ENCODE measurements around the gene MXI1.
"Not testable (repeated sequence)": the region's sequence is repeated elsewhere in the genome, so short reads cannot be mapped to it uniquely, and the experiment has no call there.

Gene MXI1

GRCh38 chr10:110272995-110273394 is 65.6 kb downstream of the MXI1 start:
- not testable (repeated sequence) for H3K27me3 Mint-ChIP-seq, H3K4me3 Mint-ChIP-seq, H3K9me3 Mint-ChIP-seq, DNase-seq, H3K36me3 Mint-ChIP-seq, H3K27ac Mint-ChIP-seq
- peaks cover 30% of the 10 kb centered on the region for H3K4me1 Mint-ChIP-seq
- CTCF ChIA-PET, result interaction anchor here (0.6 to 1.6 kb wide), 4 partner anchors 135 to 389 kb away, joined by 3 to 5 read pairs (median 3); no protein-coding TSS in a partner anchor

GRCh38 chr10:110273474-110273873 is 66.1 kb downstream of the MXI1 start:
- peaks cover 28% of the 10 kb centered on the region for H3K4me1 Mint-ChIP-seq
- no peak overlapping the region for H3K4me3 Mint-ChIP-seq
- no peaks in the 10 kb centered on the region for H3K9me3 Mint-ChIP-seq
- peaks cover 4% of the 10 kb centered on the region for H3K36me3 Mint-ChIP-seq
- DNase-seq, result peak; percentile 37
- no peaks in the 10 kb centered on the region for H3K27me3 Mint-ChIP-seq
- CTCF ChIA-PET, result interaction anchor here (1.3 to 1.9 kb wide), 3 partner anchors 132 to 389 kb away, joined by 3 to 7 read pairs (median 5); no protein-coding TSS in a partner anchor
- no peak overlapping the region for H3K27ac Mint-ChIP-seq

- Mint-ChIP-seq H3K9me3 (no peaks in the 10 kb centered on the region), H3K36me3 (peaks cover 4% of the 10 kb centered on the region), H3K4me1 (peaks cover 27% of the 10 kb centered on the region), H3K4me3 (no peak overlapping the region), H3K27ac (no peak overlapping the region), H3K27me3 (no peaks in the 10 kb centered on the region)
- no peak for DNase-seq
- CTCF ChIA-PET, result interaction anchor here (1.3 to 2.2 kb wide), 3 partner anchors 67 to 390 kb away, joined by 3 to 7 read pairs (median 6); partner anchors contain the start of gene MXI1
Measured at GRCh38 chr10:110274072-110274627, 66.7 kb downstream of the MXI1 start.

- Mint-ChIP-seq H3K4me3 (no peak overlapping the region), H3K27me3 (no peaks in the 10 kb centered on the region), H3K27ac (no peak overlapping the region), H3K9me3 (no peaks in the 10 kb centered on the region), H3K4me1 (peaks cover 25% of the 10 kb centered on the region), H3K36me3 (peaks cover 8% of the 10 kb centered on the region)
- DNase-seq, result no peak
- CTCF ChIA-PET, result interaction anchor here (1.9 to 2.2 kb wide), 2 partner anchors 68 to 133 kb away, joined by 6 to 7 read pairs; partner anchors contain the start of gene MXI1
Measured at GRCh38 chr10:110274647-110275046, 67.2 kb downstream of the MXI1 start.

- no peak for DNase-seq
- Mint-ChIP-seq H3K27ac (no peak overlapping the region), H3K36me3 (peaks cover 8% of the 10 kb centered on the region), H3K4me1 (peaks cover 24% of the 10 kb centered on the region), H3K27me3 (no peaks in the 10 kb centered on the region), H3K9me3 (no peaks in the 10 kb centered on the region), H3K4me3 (no peak overlapping the region)
- CTCF ChIA-PET, result interaction anchor here (0.9 to 2.2 kb wide), 3 partner anchors 51 to 134 kb away, joined by 3 to 7 read pairs (median 6); partner anchors contain the start of gene MXI1
Measured at GRCh38 chr10:110275128-110275729, 67.8 kb downstream of the MXI1 start.

- no peak overlapping the region for H3K27ac Mint-ChIP-seq
- peaks cover 15% of the 10 kb centered on the region for H3K36me3 Mint-ChIP-seq
- H3K27me3 Mint-ChIP-seq, result no peaks in the 10 kb centered on the region
- no peak for DNase-seq
- H3K9me3 Mint-ChIP-seq, result no peaks in the 10 kb centered on the region
- peaks cover 24% of the 10 kb centered on the region for H3K4me1 Mint-ChIP-seq
- no peak overlapping the region for H3K4me3 Mint-ChIP-seq
- CTCF ChIA-PET, result no interaction called here
Measured at GRCh38 chr10:110276603-110277002, 69.2 kb downstream of the MXI1 start.

GRCh38 chr10:110277591-110277990 is 70.2 kb downstream of the MXI1 start:
- peaks cover 16% of the 10 kb centered on the region for H3K36me3 Mint-ChIP-seq
- CTCF ChIA-PET, result interaction anchor here (2.0 to 3.6 kb wide), 2 partner anchors 138 to 141 kb away, joined by 13 to 61 read pairs; no protein-coding TSS in a partner anchor
- H3K27ac Mint-ChIP-seq, result no peak overlapping the region
- no peak overlapping the region for H3K4me3 Mint-ChIP-seq
- no peaks in the 10 kb centered on the region for H3K27me3 Mint-ChIP-seq
- H3K9me3 Mint-ChIP-seq, result no peaks in the 10 kb centered on the region
- DNase-seq, result no peak
- H3K4me1 Mint-ChIP-seq, result peaks cover 24% of the 10 kb centered on the region

- Mint-ChIP-seq H3K4me1 (peaks cover 18% of the 10 kb centered on the region), H3K27me3 (no peaks in the 10 kb centered on the region), H3K4me3 (no peak overlapping the region), H3K27ac (no peak overlapping the region), H3K9me3 (no peaks in the 10 kb centered on the region), H3K36me3 (peaks cover 16% of the 10 kb centered on the region)
- CTCF ChIA-PET, result interaction anchor here (0.6 to 3.6 kb wide), 26 partner anchors 10 to 395 kb away, joined by 3 to 61 read pairs (median 4); partner anchors contain the start of gene MXI1
- no peak for DNase-seq
Measured at GRCh38 chr10:110278562-110279406, 71.4 kb downstream of the MXI1 start.

GRCh38 chr10:110279407-110279986 is 72.1 kb downstream of the MXI1 start:
- H3K4me3 Mint-ChIP-seq, result no peak overlapping the region
- peaks cover 12% of the 10 kb centered on the region for H3K4me1 Mint-ChIP-seq
- H3K27ac Mint-ChIP-seq, result no peak overlapping the region
- no peaks in the 10 kb centered on the region for H3K27me3 Mint-ChIP-seq
- H3K9me3 Mint-ChIP-seq, result no peaks in the 10 kb centered on the region
- peaks cover 20% of the 10 kb centered on the region for H3K36me3 Mint-ChIP-seq
- DNase-seq, result peak; percentile 59
- CTCF ChIA-PET, result interaction anchor here (0.6 to 3.6 kb wide), 23 partner anchors 10 to 395 kb away, joined by 3 to 61 read pairs (median 4); partner anchors contain the start of gene MXI1

- Mint-ChIP-seq H3K27me3 (no peaks in the 10 kb centered on the region), H3K27ac (no peak overlapping the region), H3K4me1 (peaks cover 2% of the 10 kb centered on the region), H3K36me3 (peaks cover 29% of the 10 kb centered on the region), H3K4me3 (no peak overlapping the region), H3K9me3 (no peaks in the 10 kb centered on the region)
- no peak for DNase-seq
- CTCF ChIA-PET, result interaction anchor here (1.4 kb wide), 1 partner anchor 400 kb away, joined by 4 read pairs; no protein-coding TSS in a partner anchor
Measured at GRCh38 chr10:110284262-110284661, 76.9 kb downstream of the MXI1 start.

GRCh38 chr10:110285501-110285900 is 78.1 kb downstream of the MXI1 start:
- H3K4me3 Mint-ChIP-seq, result no peak overlapping the region

GRCh38 chr10:110286841-110287240 is 79.4 kb downstream of the MXI1 start:
- Mint-ChIP-seq H3K4me3 (no peak overlapping the region), H3K27ac (no peak overlapping the region), H3K27me3 (no peaks in the 10 kb centered on the region), H3K9me3 (no peaks in the 10 kb centered on the region), H3K36me3 (peaks cover 29% of the 10 kb centered on the region), H3K4me1 (no peaks in the 10 kb centered on the region)
- CTCF ChIA-PET, result no interaction called here
- DNase-seq, result no peak

More at GRCh38 chr10:110285501-110285900, 78.1 kb downstream of the MXI1 start:
- CTCF ChIA-PET, result interaction anchor here (0.7 to 1.0 kb wide), 3 partner anchors 10 to 149 kb away, joined by 3 read pairs; no protein-coding TSS in a partner anchor
- peaks cover 32% of the 10 kb centered on the region for H3K36me3 Mint-ChIP-seq
- H3K4me1 Mint-ChIP-seq, result no peaks in the 10 kb centered on the region
- H3K27ac Mint-ChIP-seq, result no peak overlapping the region
- H3K27me3 Mint-ChIP-seq, result no peaks in the 10 kb centered on the region
- H3K9me3 Mint-ChIP-seq, result no peaks in the 10 kb centered on the region
- no peak for DNase-seq

GRCh38 chr10:110296966-110297365 is 89.6 kb downstream of the MXI1 start:
- Mint-ChIP-seq H3K27me3 (no peaks in the 10 kb centered on the region), H3K9me3 (no peaks in the 10 kb centered on the region), H3K36me3 (peaks cover 69% of the 10 kb centered on the region), H3K4me3 (no peak overlapping the region), H3K27ac (no peak overlapping the region), H3K4me1 (peaks cover 22% of the 10 kb centered on the region)
- CTCF ChIA-PET, result interaction anchor here (1.0 to 1.1 kb wide), 2 partner anchors 8 to 18 kb away, joined by 3 to 4 read pairs; partner anchors contain the start of gene SMNDC1
- no peak for DNase-seq
